DND-41 (cell line): Measurements from ENCODE around the gene PCDHGB5.

Experiments
- CTCF ChIP-seq: IDR thresholded peaks from 2 replicates; pipeline ENCODE4 v1.5.1; 2012; ENCODE audit warnings: borderline replicate concordance, low read length, moderate library complexity, mild to moderate bottlenecking; ENCODE audit not compliant: poor library complexity, severe bottlenecking; ENCODE audit errors: extremely low read depth
- EZH2 ChIP-seq: IDR thresholded peaks from 3 replicates; pipeline ENCODE4 v1.6.1; 2012; ENCODE audit warnings: borderline replicate concordance, low read depth, mild to moderate bottlenecking, moderate library complexity, low read length, inconsistent platforms; ENCODE audit not compliant: severe bottlenecking

GRCh38 chr5:141355641-141356040 is 42.1 kb upstream of the PCDHGB5 start:
- TF ChIP-seq CTCF (no peak), EZH2 (no peak)
